Upper lobe of right lung (tissue), 1 donor: ENCODE data around the gene HTR3D. TPM values are rescaled to one million over a fixed set of nuclear protein-coding genes. Genes with fewer than 3 reads are reported as not detected.

Experiments used
- ATAC-seq: fragments of 200-7000 bp; cut with Tn5 transposase; one replicate; pipeline ENCODE4 v1.9.1; 2020; ENCODE audit warnings: mild to moderate bottlenecking, moderate library complexity
- DNase-seq: peaks from one replicate; pipeline ENCODE4 v3.0.0-alpha.2; 2020
- H3K27ac ChIP-seq: fragments of 200-600 bp; one replicate; pipeline ENCODE4 v1.8.0; 2022
- H3K27me3 ChIP-seq: fragments of 200-600 bp; one replicate; pipeline ENCODE4 v1.8.0; 2022; ENCODE audit warnings: mild to moderate bottlenecking
- H3K36me3 ChIP-seq: fragments of 200-600 bp; one replicate; pipeline ENCODE4 v1.8.0; 2022
- H3K4me1 ChIP-seq: fragments of 200-600 bp; one replicate; pipeline ENCODE4 v1.8.0; 2022
- H3K4me3 ChIP-seq: fragments of 200-600 bp; one replicate; pipeline ENCODE4 v1.8.0; 2022; ENCODE audit warnings: mild to moderate bottlenecking
- H3K9me3 ChIP-seq: fragments of 200-600 bp; one replicate; pipeline ENCODE4 v1.8.0; 2022
- CTCF ChIP-seq: fragments of 200-600 bp; IDR thresholded peaks from one replicate; pipeline ENCODE4 v1.8.0; 2022; ENCODE audit warnings: antibody characterized with exemption
- intact Hi-C: fragments of 100-400 bp; cut with DNase I; formaldehyde crosslinking; loops from one replicate; pipeline ENCODE4 v1.11.0; 2022
- total RNA-seq: library from RNA; stranded (reverse); fragmentation: NEBNext Ultra II Directional; extraction: Animal tissue kit (Norgen Biotek cat#: 25700); gene quantifications from one replicate; pipeline ENCODE4 v1.2.1, GENCODE V29; 2021
- donor health status: DM: no; HTN: yes; CAD: no; lungs with severe emphysema.

Gene HTR3D
- total RNA-seq, 1 donor from 2014 or later, result not detected

GRCh38 chr3:184042617-184043016 is 11.1 kb downstream of the HTR3D start:
- no peak overlapping the region for H3K4me3 ChIP-seq
- H3K27ac ChIP-seq, result no peak overlapping the region
- no peaks in the 10 kb centered on the region for H3K36me3 ChIP-seq
- DNase-seq (no peak), ATAC-seq (no peak)
- H3K9me3 ChIP-seq, result no peaks in the 10 kb centered on the region
- no peak for TF ChIP-seq CTCF
- no peaks in the 10 kb centered on the region for H3K4me1 ChIP-seq
- no peaks in the 10 kb centered on the region for H3K27me3 ChIP-seq
- intact Hi-C loops, result no loop called here

GRCh38 chr3:184045995-184046394 is 14.5 kb downstream of the HTR3D start:
- no peak for TF ChIP-seq CTCF
- Histone ChIP-seq H3K27ac (no peak overlapping the region), H3K4me3 (no peak overlapping the region), H3K4me1 (no peaks in the 10 kb centered on the region), H3K27me3 (no peaks in the 10 kb centered on the region), H3K9me3 (no peaks in the 10 kb centered on the region), H3K36me3 (no peaks in the 10 kb centered on the region)
- DNase-seq (no peak), ATAC-seq (no peak)
- intact Hi-C loops, result no loop called here

GRCh38 chr3:184050217-184050847 is 18.8 kb downstream of the HTR3D start:
- H3K9me3 ChIP-seq, result no peaks in the 10 kb centered on the region
- no peak for ATAC-seq
- no peak overlapping the region for H3K27ac ChIP-seq
- DNase-seq, result no peak
- H3K4me1 ChIP-seq, result no peaks in the 10 kb centered on the region
- H3K36me3 ChIP-seq, result no peaks in the 10 kb centered on the region
- no peak for TF ChIP-seq CTCF
- H3K4me3 ChIP-seq, result no peak overlapping the region
- H3K27me3 ChIP-seq, result no peaks in the 10 kb centered on the region
- intact Hi-C loops, result no loop called here

GRCh38 chr3:184052767-184053166 is 21.2 kb downstream of the HTR3D start, which contains the start of gene HTR3C:
TSS of gene HTR3C (plus strand) at chr3:184053047. CDS start at chr3:184053081, 34 bp downstream.
- no peaks in the 10 kb centered on the region for H3K27me3 ChIP-seq
- peak; percentile 31 for ATAC-seq
- TF ChIP-seq CTCF, result no peak

GRCh38 chr3:184058029-184058428 is 26.5 kb downstream of the HTR3D start:
- ATAC-seq (no peak), DNase-seq (no peak)
- intact Hi-C loops, result no loop called here
- Histone ChIP-seq H3K27me3 (no peaks in the 10 kb centered on the region), H3K9me3 (no peaks in the 10 kb centered on the region), H3K36me3 (no peaks in the 10 kb centered on the region), H3K27ac (no peak overlapping the region), H3K4me3 (no peak overlapping the region), H3K4me1 (no peaks in the 10 kb centered on the region)
- no peak for TF ChIP-seq CTCF

More at GRCh38 chr3:184052767-184053166, 21.2 kb downstream of the HTR3D start, which contains the start of gene HTR3C:
- no peaks in the 10 kb centered on the region for H3K36me3 ChIP-seq
- H3K4me1 ChIP-seq, result no peaks in the 10 kb centered on the region
- no peak for DNase-seq
- H3K27ac ChIP-seq, result no peak within 1 kb of the TSS
- intact Hi-C loops, result no loop called here
- H3K9me3 ChIP-seq, result no peaks in the 10 kb centered on the region
- no peak within 1 kb of the TSS for H3K4me3 ChIP-seq

- no peak overlapping the region for H3K4me3 ChIP-seq
- no peaks in the 10 kb centered on the region for H3K27me3 ChIP-seq
- DNase-seq (no peak), ATAC-seq (no peak)
- no peak overlapping the region for H3K27ac ChIP-seq
- no peaks in the 10 kb centered on the region for H3K9me3 ChIP-seq
- H3K4me1 ChIP-seq, result no peaks in the 10 kb centered on the region
- intact Hi-C loops, result no loop called here
- no peaks in the 10 kb centered on the region for H3K36me3 ChIP-seq
- TF ChIP-seq CTCF, result no peak
These were observed 27.9 kb downstream of the HTR3D start for GRCh38 chr3:184059424-184059823.
